ENCODE measurements around the gene BMP6. TPM values are rescaled to one million over a fixed set of nuclear protein-coding genes. Genes with fewer than 3 reads are reported as not detected.

BMP6 gene
- total RNA-seq, 1 experiment from 2014 or later, result 1.6 TPM

DNA sequence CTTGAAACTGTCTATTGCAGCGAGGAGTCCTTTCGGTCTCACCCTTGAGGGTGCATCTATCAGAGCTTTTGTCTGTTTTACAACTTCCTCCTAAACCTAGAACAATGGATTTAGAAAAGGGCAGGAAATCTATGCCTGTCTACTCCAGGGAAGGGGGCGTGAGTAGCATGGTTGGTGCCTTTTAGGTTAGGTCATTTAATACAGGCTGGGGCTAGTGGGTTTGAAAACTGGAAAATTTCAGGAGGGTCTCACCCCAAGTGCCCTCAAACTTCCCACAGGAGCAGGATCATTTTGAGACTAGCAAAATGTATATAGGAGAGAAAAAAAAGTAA is 33.5 kb upstream of the BMP6 start:
- DNase-seq (ENCODE audit: low read depth, low spot score), result no peak
- RAD21 ChIA-PET (ENCODE audit: low non-redundant PET in 1 of 2, low total read pairs in 2 of 2, uncharacterized antibody in 2 of 2, unreplicated experiment in 2 of 2), result no interaction called here
- Histone ChIP-seq H2AFZ (ENCODE audit: low read depth, low read length, poor library complexity, severe bottlenecking) (peak overlapping the region; percentile 93), H3K79me2 (ENCODE audit: insufficient read depth, low read length) (no peaks in the 10 kb centered on the region), H3K9me2 (ENCODE audit: insufficient read depth) (no peaks in the 10 kb centered on the region), H3K4me1 (ENCODE audit: control insufficient read depth in 1 of 2, insufficient read depth in 2 of 2, low read length in 2 of 2) (peaks cover 14 to 29% of the 10 kb centered on the region in 2 experiments), H3K27ac (ENCODE audit: low read depth, low read length) (peak overlapping the region; percentile 61), H3K27me3 (ENCODE audit: insufficient read depth, low read length) (no peaks in the 10 kb centered on the region), H3K4me3 (replicated peaks in 1 of 2; ENCODE audit: low read depth in 1 of 2, low read length in 2 of 2) (peak overlapping the region in 1 of 2 experiments; percentile 57; a peak in 2 of 4 replicates), H3K9me3 (ENCODE audit: control insufficient read depth in 1 of 2, insufficient read depth in 1 of 2, low read depth in 1 of 2, low read length in 2 of 2) (no peaks in the 10 kb centered on the region), H3K36me3 (ENCODE audit: control insufficient read depth in 1 of 2, insufficient read depth in 2 of 2, low read length in 2 of 2) (no peaks in the 10 kb centered on the region), H3K9ac (ENCODE audit: low read length) (peak overlapping the region; percentile 60), H4K20me1 (ENCODE audit: insufficient read depth) (no peaks in the 10 kb centered on the region), H3K4me2 (ENCODE audit: low read length) (peak overlapping the region; percentile 93)
- no peak for TF ChIP-seq YY1 (IDR thresholded peaks at IDR 0.05; ENCODE audit: extremely low read depth, insufficient replicate concordance, low read depth, low read length)
- TF ChIP-seq FOSL1 (IDR thresholded peaks at IDR 0.05; ENCODE audit: low read depth), result no peak
- no peak for TF ChIP-seq SRF (IDR thresholded peaks at IDR 0.05; ENCODE audit: low read depth)
- TF ChIP-seq JUND (IDR thresholded peaks at IDR 0.05), result no peak
- TF ChIP-seq SP1 (IDR thresholded peaks at IDR 0.05; ENCODE audit: low read depth), result no peak
- no peak for TF ChIP-seq ZBTB33 (IDR thresholded peaks at IDR 0.05; ENCODE audit: extremely low read depth, insufficient replicate concordance, low read length)
- TF ChIP-seq EZH2 (IDR thresholded peaks at IDR 0.05), result no peak
- TF ChIP-seq SIN3A (IDR thresholded peaks at IDR 0.05; ENCODE audit: low read depth), result no peak
- TF ChIP-seq ZFX (IDR thresholded peaks at IDR 0.05), result no peak
- TF ChIP-seq ELF1 (IDR thresholded peaks at IDR 0.05; ENCODE audit: borderline replicate concordance, low read depth), result no peak
- TF ChIP-seq ZNF274 (IDR thresholded peaks at IDR 0.05; ENCODE audit: low read depth, low read length), result no peak
- TF ChIP-seq, protein P1, sequence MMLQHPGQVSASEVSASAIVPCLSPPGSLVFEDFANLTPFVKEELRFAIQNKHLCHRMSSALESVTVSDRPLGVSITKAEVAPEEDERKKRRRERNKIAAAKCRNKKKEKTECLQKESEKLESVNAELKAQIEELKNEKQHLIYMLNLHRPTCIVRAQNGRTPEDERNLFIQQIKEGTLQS (IDR thresholded peaks at IDR 0.05), result no peak
- no peak for TF ChIP-seq CEBPB (IDR thresholded peaks at IDR 0.05; ENCODE audit: low read depth)
- BruUV-seq (replicated peaks), result no TSS peak
- CTCF ChIA-PET, result interaction anchor here (0.7 kb wide), 1 partner anchor 367 kb away, joined by 3 read pairs; no protein-coding TSS in a partner anchor
- ATAC-seq, result peak; percentile 62
- POLR2A ChIA-PET, result no interaction called here
- intact Hi-C loops (cut with micrococcal nuclease), result no loop called here

Measured in HCT116 (cell line).